Brain microvascular endothelial cell (primary cell): ENCODE results near the gene RPL21.

Experiments
- DNase-seq: peaks from one replicate; pipeline ENCODE4 v3.0.0-alpha.2; 2020
- H3K27ac ChIP-seq: fragments of 250-450 bp; sonication (Bioruptor Pico); 2 replicates; pipeline ENCODE4 v1.5.1; 2020; ENCODE audit warnings: mild to moderate bottlenecking, moderate library complexity
- H3K27me3 ChIP-seq: fragments of 250-450 bp; sonication (Bioruptor Pico); replicated peaks from 2 replicates; pipeline ENCODE4 v1.5.1; 2020; ENCODE audit warnings: mild to moderate bottlenecking
- H3K36me3 ChIP-seq: fragments of 250-450 bp; sonication (Bioruptor Pico); replicated peaks from 2 replicates; pipeline ENCODE4 v1.5.1; 2020; ENCODE audit warnings: mild to moderate bottlenecking
- H3K4me3 ChIP-seq: 2 replicates; pipeline ENCODE4 v1.5.1; 2011; ENCODE audit warnings: low read depth, mild to moderate bottlenecking, control low read depth, low read length, moderate library complexity
- CTCF ChIP-seq: IDR thresholded peaks from 2 replicates; pipeline ENCODE4 v1.5.1; 2011; ENCODE audit warnings: low read depth, mild to moderate bottlenecking, moderate library complexity, low read length, control low read depth, inconsistent platforms; ENCODE audit errors: missing control alignments
- in situ Hi-C: cut with HindIII; loops from 2 replicates; pipeline ENCODE4 v1.10.0; 2017; ENCODE audit warnings: low sequenced_read_pairs, low pct_ligation_motif_present

Gene RPL21

GRCh38 chr13:27228131-27228530 lies 23.2 kb upstream of the RPL21 start:
- Histone ChIP-seq H3K4me3 (no peak overlapping the region), H3K27ac (no peak overlapping the region), H3K27me3 (no peaks in the 10 kb centered on the region), H3K36me3 (no peaks in the 10 kb centered on the region)
- no peak for TF ChIP-seq CTCF
- in situ Hi-C loops: no loop called here
- DNase-seq: no peak

- Histone ChIP-seq H3K36me3 (no peaks in the 10 kb centered on the region), H3K4me3 (no peak overlapping the region), H3K27me3 (no peaks in the 10 kb centered on the region), H3K27ac (no peak overlapping the region)
- in situ Hi-C loops: no loop called here
- no peak for TF ChIP-seq CTCF
- no peak for DNase-seq
Measured at GRCh38 chr13:27229642-27230041, 21.7 kb upstream of the RPL21 start.

- in situ Hi-C loops: no loop called here
- DNase-seq: no peak
- TF ChIP-seq CTCF: no peak
- no peaks in the 10 kb centered on the region for H3K36me3 ChIP-seq
- no peaks in the 10 kb centered on the region for H3K27me3 ChIP-seq
- no peak overlapping the region for H3K4me3 ChIP-seq
- H3K27ac ChIP-seq: no peak overlapping the region
Measured at GRCh38 chr13:27233964-27234363, 17.4 kb upstream of the RPL21 start.

GRCh38 chr13:27236478-27236877 lies 14.9 kb upstream of the RPL21 start:
- TF ChIP-seq CTCF: no peak
- no peak overlapping the region for H3K4me3 ChIP-seq
- no peak for DNase-seq
- H3K36me3 ChIP-seq: no peaks in the 10 kb centered on the region
- no peaks in the 10 kb centered on the region for H3K27me3 ChIP-seq
- in situ Hi-C loops: no loop called here
- no peak overlapping the region for H3K27ac ChIP-seq

GRCh38 chr13:27242702-27243101 lies 8.7 kb upstream of the RPL21 start:
- Histone ChIP-seq H3K4me3 (no peak overlapping the region), H3K27ac (no peak overlapping the region), H3K36me3 (no peaks in the 10 kb centered on the region), H3K27me3 (no peaks in the 10 kb centered on the region)
- TF ChIP-seq CTCF: no peak
- in situ Hi-C loops: no loop called here
- no peak for DNase-seq

- in situ Hi-C loops: no loop called here
- Histone ChIP-seq H3K27ac (no peak overlapping the region), H3K4me3 (no peak overlapping the region), H3K36me3 (no peaks in the 10 kb centered on the region), H3K27me3 (no peaks in the 10 kb centered on the region)
- TF ChIP-seq CTCF: no peak
- no peak for DNase-seq
Measured at GRCh38 chr13:27245610-27246009, 5.7 kb upstream of the RPL21 start.
